Activated naive CD8-positive, alpha-beta T cell (primary cell): ENCODE data around the gene GPR21.

Experiments
- H3K27ac Mint-ChIP-seq: one replicate; pipeline ENCODE4 v1.8.0; 2021; ENCODE audit warnings: mixed read lengths
- H3K27me3 Mint-ChIP-seq: one replicate; pipeline ENCODE4 v1.8.0; 2021; ENCODE audit warnings: mixed read lengths
- H3K36me3 Mint-ChIP-seq: one replicate; pipeline ENCODE4 v1.8.0; 2021; ENCODE audit warnings: mixed read lengths
- H3K4me1 Mint-ChIP-seq: one replicate; pipeline ENCODE4 v1.8.0; 2021; ENCODE audit warnings: low read depth, mixed read lengths
- H3K4me3 Mint-ChIP-seq: one replicate; pipeline ENCODE4 v1.8.0; 2021; ENCODE audit warnings: mild to moderate bottlenecking, mixed read lengths
- H3K9me3 Mint-ChIP-seq: one replicate; pipeline ENCODE4 v1.8.0; 2021; ENCODE audit warnings: low read depth, mixed read lengths

Gene GPR21

GRCh38 chr9:123043081-123043939, 9.8 kb downstream of the GPR21 start:
- H3K4me3 Mint-ChIP-seq, result no peak overlapping the region

GRCh38 chr9:123044586-123044985, 11.1 kb downstream of the GPR21 start:
- no peak overlapping the region for H3K27ac Mint-ChIP-seq
- peaks cover 22% of the 10 kb centered on the region for H3K36me3 Mint-ChIP-seq
- no peak overlapping the region for H3K4me3 Mint-ChIP-seq
- no peaks in the 10 kb centered on the region for H3K27me3 Mint-ChIP-seq
- no peaks in the 10 kb centered on the region for H3K4me1 Mint-ChIP-seq
- no peaks in the 10 kb centered on the region for H3K9me3 Mint-ChIP-seq

More at GRCh38 chr9:123043081-123043939, 9.8 kb downstream of the GPR21 start:
- Mint-ChIP-seq H3K27me3 (no peaks in the 10 kb centered on the region), H3K36me3 (peaks cover 22% of the 10 kb centered on the region), H3K9me3 (no peaks in the 10 kb centered on the region), H3K27ac (no peak overlapping the region), H3K4me1 (no peaks in the 10 kb centered on the region)

DNA sequence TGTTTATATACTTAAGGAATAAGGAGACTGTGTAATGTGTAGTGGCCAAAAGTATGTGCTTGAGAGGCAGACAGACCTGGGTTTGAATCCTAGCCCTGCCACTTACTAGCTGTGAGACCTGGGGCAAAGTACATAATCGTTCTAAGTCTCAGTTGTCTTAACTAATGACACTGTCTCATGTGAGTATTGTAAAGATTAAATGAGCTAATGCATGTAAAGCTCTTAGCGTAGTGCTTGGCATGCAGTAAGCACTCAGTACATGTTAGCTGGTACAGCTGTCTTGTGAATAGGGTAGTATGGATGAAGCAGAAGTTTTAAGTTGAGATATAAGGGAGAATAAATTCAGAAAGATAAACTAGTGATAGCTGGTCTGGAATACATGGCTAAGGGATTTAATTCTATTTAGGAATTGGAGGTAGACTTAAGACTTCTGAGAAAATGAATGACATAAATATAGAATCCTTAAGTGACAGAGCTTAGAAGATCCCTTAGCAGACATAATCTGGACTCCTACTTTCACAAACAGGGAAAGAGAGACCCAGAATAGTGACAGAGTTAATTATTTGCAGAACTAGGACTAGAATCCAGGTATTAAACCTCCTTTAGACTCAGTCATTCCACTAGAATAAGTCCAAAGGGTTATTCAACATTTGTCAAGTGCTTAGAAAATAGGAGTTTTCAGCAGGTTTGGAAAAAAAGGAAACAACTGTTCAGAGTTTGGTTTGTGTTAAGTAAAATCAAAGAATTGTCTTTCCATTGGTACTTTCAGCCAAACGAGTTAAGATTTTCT, 13.1 kb downstream of the GPR21 start:
- no peaks in the 10 kb centered on the region for H3K4me1 Mint-ChIP-seq
- no peak overlapping the region for H3K27ac Mint-ChIP-seq
- no peaks in the 10 kb centered on the region for H3K9me3 Mint-ChIP-seq
- no peak overlapping the region for H3K4me3 Mint-ChIP-seq
- peaks cover 19% of the 10 kb centered on the region for H3K36me3 Mint-ChIP-seq
- H3K27me3 Mint-ChIP-seq, result no peaks in the 10 kb centered on the region

- H3K9me3 Mint-ChIP-seq, result no peaks in the 10 kb centered on the region
- no peak overlapping the region for H3K4me3 Mint-ChIP-seq
- peaks cover 6% of the 10 kb centered on the region for H3K36me3 Mint-ChIP-seq
- no peak overlapping the region for H3K27ac Mint-ChIP-seq
- H3K4me1 Mint-ChIP-seq, result no peaks in the 10 kb centered on the region
- H3K27me3 Mint-ChIP-seq, result no peaks in the 10 kb centered on the region
Measured at GRCh38 chr9:123048748-123049147, 15.3 kb downstream of the GPR21 start.

DNA sequence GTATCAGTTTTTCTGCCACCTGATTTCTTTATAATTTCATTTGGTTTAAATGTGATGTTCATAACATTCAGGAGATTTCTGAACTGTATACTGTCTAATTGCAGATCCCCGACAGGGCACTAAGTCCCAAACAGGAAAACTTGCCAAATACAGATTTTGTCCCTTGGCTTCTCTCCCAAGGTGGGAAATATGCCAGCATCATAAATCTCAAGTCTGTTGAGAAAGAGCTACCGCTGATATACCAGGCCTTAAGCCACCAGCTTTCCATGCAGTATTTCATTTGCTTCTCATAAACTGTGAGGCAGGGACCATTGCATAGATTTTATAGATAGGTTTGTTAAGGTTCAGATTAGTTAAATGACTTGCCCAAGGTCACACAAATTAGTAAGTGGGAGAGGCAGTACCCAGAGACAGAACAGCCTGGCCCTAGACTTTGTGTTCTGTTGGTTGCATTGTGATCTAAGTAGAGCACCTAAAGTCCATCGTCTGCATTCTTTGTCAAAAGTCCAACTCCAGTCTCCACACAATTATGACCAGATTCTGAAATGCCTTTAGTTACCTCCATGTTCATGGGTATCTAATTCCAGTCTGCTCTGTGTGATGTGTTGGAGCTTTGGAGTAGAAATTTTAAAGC, 16.2 kb downstream of the GPR21 start:
- no peaks in the 10 kb centered on the region for H3K27me3 Mint-ChIP-seq
- no peaks in the 10 kb centered on the region for H3K4me1 Mint-ChIP-seq
- no peak overlapping the region for H3K4me3 Mint-ChIP-seq
- H3K36me3 Mint-ChIP-seq, result peaks cover 5% of the 10 kb centered on the region
- no peaks in the 10 kb centered on the region for H3K9me3 Mint-ChIP-seq
- no peak overlapping the region for H3K27ac Mint-ChIP-seq

GRCh38 chr9:123053046-123053445, 19.6 kb downstream of the GPR21 start:
- Mint-ChIP-seq H3K4me3 (no peak overlapping the region), H3K27ac (no peak overlapping the region), H3K36me3 (peaks cover 7% of the 10 kb centered on the region), H3K27me3 (no peaks in the 10 kb centered on the region), H3K4me1 (no peaks in the 10 kb centered on the region), H3K9me3 (no peaks in the 10 kb centered on the region)

- Mint-ChIP-seq H3K27me3 (no peaks in the 10 kb centered on the region), H3K9me3 (no peaks in the 10 kb centered on the region), H3K4me1 (no peaks in the 10 kb centered on the region), H3K36me3 (peaks cover 7% of the 10 kb centered on the region), H3K4me3 (no peak overlapping the region), H3K27ac (no peak overlapping the region)
Measured at GRCh38 chr9:123053711-123054110, 20.2 kb downstream of the GPR21 start.

- Mint-ChIP-seq H3K36me3 (peaks cover 9% of the 10 kb centered on the region), H3K27me3 (no peaks in the 10 kb centered on the region), H3K4me3 (no peak overlapping the region), H3K4me1 (no peaks in the 10 kb centered on the region), H3K9me3 (no peaks in the 10 kb centered on the region), H3K27ac (no peak overlapping the region)
Measured at GRCh38 chr9:123058834-123059233, 25.4 kb downstream of the GPR21 start.

- Mint-ChIP-seq H3K4me3 (no peak overlapping the region), H3K27ac (no peak overlapping the region), H3K27me3 (no peaks in the 10 kb centered on the region), H3K36me3 (peaks cover 11% of the 10 kb centered on the region), H3K9me3 (no peaks in the 10 kb centered on the region), H3K4me1 (no peaks in the 10 kb centered on the region)
Measured at GRCh38 chr9:123059472-123060220, 26.2 kb downstream of the GPR21 start.

GRCh38 chr9:123061216-123061615, 27.7 kb downstream of the GPR21 start:
- H3K27me3 Mint-ChIP-seq, result no peaks in the 10 kb centered on the region
- H3K4me3 Mint-ChIP-seq, result no peak overlapping the region
- H3K27ac Mint-ChIP-seq, result no peak overlapping the region
- H3K9me3 Mint-ChIP-seq, result no peaks in the 10 kb centered on the region
- H3K4me1 Mint-ChIP-seq, result no peaks in the 10 kb centered on the region
- H3K36me3 Mint-ChIP-seq, result peaks cover 16% of the 10 kb centered on the region

DNA sequence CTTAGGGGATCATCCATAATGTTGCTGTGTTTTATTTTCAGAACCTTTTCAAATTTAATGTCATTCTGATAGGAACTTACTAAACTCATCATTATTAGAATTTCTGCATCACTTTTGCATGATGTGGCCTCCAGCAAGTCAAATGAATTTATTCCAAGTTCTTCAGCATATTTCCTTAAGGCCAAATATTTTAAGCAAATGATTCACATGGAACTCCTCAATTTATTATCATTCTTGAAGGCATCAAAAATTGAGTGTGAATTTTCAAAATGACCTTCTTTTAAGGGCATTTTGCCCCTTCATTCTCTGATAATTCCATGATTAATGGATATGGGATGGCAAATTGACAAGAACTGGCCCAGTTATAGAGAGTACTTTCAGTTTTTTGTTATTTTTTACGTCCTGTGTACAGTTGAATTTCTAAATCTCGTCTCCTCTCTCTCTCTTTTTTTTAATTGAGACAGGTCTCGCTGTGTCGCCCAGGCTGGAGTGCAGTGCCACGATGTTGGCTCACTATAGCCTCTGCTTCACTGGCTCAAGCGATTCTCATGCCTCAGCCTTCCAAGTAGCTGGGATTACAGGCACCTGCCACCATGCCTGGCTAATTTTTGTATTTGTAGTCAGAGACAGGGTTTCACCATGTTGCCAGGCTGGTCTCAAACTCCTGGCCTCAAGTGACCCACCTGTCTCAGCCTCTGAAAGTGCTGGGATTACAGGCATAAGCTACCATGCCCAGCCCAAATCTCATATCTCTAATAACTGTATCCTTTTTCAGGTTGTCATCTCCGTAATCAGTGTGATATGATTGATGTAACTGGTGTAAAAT, 29.1 kb downstream of the GPR21 start:
- H3K4me1 Mint-ChIP-seq, result no peaks in the 10 kb centered on the region
- H3K27me3 Mint-ChIP-seq, result no peaks in the 10 kb centered on the region
- H3K4me3 Mint-ChIP-seq, result no peak overlapping the region
- H3K36me3 Mint-ChIP-seq, result peaks cover 29% of the 10 kb centered on the region
- H3K27ac Mint-ChIP-seq, result no peak overlapping the region
- no peaks in the 10 kb centered on the region for H3K9me3 Mint-ChIP-seq

DNA sequence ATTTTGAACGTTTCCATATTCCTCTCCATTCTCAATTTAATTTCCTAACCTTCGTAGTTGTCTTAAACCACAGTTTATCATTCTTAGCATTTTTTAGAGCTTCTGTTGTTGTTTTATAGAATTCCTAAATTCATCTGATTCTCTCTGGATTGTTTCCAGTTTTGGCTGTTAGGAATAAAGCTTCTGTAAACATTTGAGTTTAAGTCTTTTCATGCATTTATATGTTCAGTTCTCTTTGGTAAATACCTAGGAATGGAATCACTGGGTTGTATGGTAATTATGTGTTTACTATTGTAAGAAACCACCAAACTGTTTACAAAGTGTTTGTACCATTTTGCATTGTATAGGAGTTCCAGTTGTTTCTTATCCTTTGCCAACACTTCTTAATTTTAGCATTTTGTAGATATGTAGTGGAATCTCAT, 29.7 kb downstream of the GPR21 start:
- H3K27me3 Mint-ChIP-seq, result no peaks in the 10 kb centered on the region
- H3K4me3 Mint-ChIP-seq, result no peak overlapping the region
- peaks cover 31% of the 10 kb centered on the region for H3K36me3 Mint-ChIP-seq
- no peak overlapping the region for H3K27ac Mint-ChIP-seq
- H3K9me3 Mint-ChIP-seq, result no peaks in the 10 kb centered on the region
- no peaks in the 10 kb centered on the region for H3K4me1 Mint-ChIP-seq

DNA sequence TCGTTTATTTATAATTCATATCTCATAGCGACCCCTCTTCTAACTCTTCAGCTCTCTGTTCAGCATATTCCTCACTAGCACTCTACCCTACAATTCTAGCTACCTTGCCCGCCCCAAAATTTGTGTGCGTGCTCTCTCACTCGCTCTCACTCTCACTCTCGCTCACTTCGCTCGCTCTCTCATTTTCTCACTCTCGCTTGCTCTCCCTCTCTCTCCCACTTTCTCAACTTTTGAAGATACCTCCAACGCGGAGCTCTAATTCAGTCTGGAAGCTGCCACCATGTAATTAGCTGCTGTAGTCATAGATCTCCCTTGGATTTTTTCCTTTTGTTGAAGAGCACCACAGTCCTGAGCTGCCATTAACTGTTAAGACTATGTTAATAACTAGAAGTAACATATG, 30.4 kb downstream of the GPR21 start:
- no peaks in the 10 kb centered on the region for H3K9me3 Mint-ChIP-seq
- H3K27me3 Mint-ChIP-seq, result no peaks in the 10 kb centered on the region
- H3K36me3 Mint-ChIP-seq, result peaks cover 31% of the 10 kb centered on the region
- H3K4me3 Mint-ChIP-seq, result no peak overlapping the region
- H3K4me1 Mint-ChIP-seq, result no peaks in the 10 kb centered on the region
- no peak overlapping the region for H3K27ac Mint-ChIP-seq

DNA sequence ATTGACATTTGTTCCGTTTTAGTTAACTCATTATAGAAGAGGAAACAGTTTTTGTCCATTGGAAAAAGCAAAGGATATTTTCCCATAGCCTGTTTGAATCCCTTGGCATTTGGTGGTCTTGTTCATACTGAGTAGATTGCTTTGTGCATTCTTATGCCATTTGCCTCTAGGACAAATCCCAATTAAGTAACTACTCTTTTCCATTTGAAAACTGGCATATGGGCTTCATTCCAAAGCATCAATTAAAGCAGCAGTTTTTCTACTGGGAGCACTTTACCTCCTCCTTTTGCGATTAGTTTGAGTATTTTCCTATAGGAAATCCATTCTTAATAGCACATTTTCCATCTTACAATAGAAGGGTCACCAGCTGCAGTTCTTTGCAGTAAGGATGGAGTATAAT, 31.2 kb downstream of the GPR21 start:
- H3K36me3 Mint-ChIP-seq, result peaks cover 29% of the 10 kb centered on the region
- no peak overlapping the region for H3K27ac Mint-ChIP-seq
- H3K4me3 Mint-ChIP-seq, result no peak overlapping the region
- H3K9me3 Mint-ChIP-seq, result no peaks in the 10 kb centered on the region
- H3K4me1 Mint-ChIP-seq, result no peaks in the 10 kb centered on the region
- no peaks in the 10 kb centered on the region for H3K27me3 Mint-ChIP-seq
